Thyroid gland (tissue), 4 donors: ENCODE results near the gene BICRA. TPM values are rescaled to one million over a fixed set of nuclear protein-coding genes. Genes with fewer than 3 reads are reported as not detected.

Source experiments
- DNase-seq, 2 donors: peaks; one replicate each; pipeline ENCODE4 v3.0.0-alpha.2; 2019
- H3K27ac ChIP-seq, 3 donors: fragments of 200-600 bp; sonication (generic); 1 replicate in 2 of 3; 2 replicates in 1 of 3; pipeline ENCODE4 v1.5.1; 2016 to 2019; ENCODE audit warnings: mild to moderate bottlenecking in 1 of 3, moderate library complexity in 1 of 3
- H3K27me3 ChIP-seq: fragments of 200-600 bp; sonication (generic); one replicate; pipeline ENCODE4 v1.5.1; 2019
- H3K36me3 ChIP-seq, 2 donors: fragments of 200-600 bp; sonication (generic); one replicate each; pipeline ENCODE4 v1.5.1; 2016 to 2019
- H3K4me1 ChIP-seq, 2 donors: fragments of 200-600 bp; sonication (generic); one replicate each; pipeline ENCODE4 v1.5.1; 2017 to 2019
- H3K4me3 ChIP-seq, 3 donors: fragments of 200-600 bp; sonication (generic); replicated peaks in 1 of 3; 1 replicate in 2 of 3; 2 replicates in 1 of 3; pipeline ENCODE4 v1.5.1; 2016; ENCODE audit warnings: mild to moderate bottlenecking in 1 of 3
- H3K9me3 ChIP-seq: fragments of 200-600 bp; sonication (generic); one replicate; pipeline ENCODE4 v1.5.1; 2017
- POLR2A ChIP-seq, 2 donors: fragments of 450-650 bp; IDR thresholded peaks; one replicate each; pipeline ENCODE4 v1.6.1; 2017; ENCODE audit warnings: antibody characterized with exemption in 2 of 2, mild to moderate bottlenecking in 2 of 2, moderate library complexity in 1 of 2
- WGBS, 2 donors: methylation state at CpG; one replicate each; pipeline ENCODE4 v1.1.5; 2017; 5-methylcytosine and 5-hydroxymethylcytosine counted together
- intact Hi-C: fragments of 100-400 bp; cut with DNase I; formaldehyde crosslinking; loops from one replicate; pipeline ENCODE4 v1.15.1; 2023
- small RNA-seq: library from RNA; depleted of rRNA; stranded (forward); fragments of <200 nt; gene quantifications from one replicate; pipeline ENCODE3, GENCODE V24; 2016
- total RNA-seq, 4 donors: library from RNA; depleted of rRNA; stranded (reverse); fragments of >200 nt; gene quantifications; one replicate each; pipeline ENCODE4 v1.2.3, GENCODE V29; 2016
- TF ChIP-seq, protein P1 (sequence below), 6 experiments: fragments of 200-600 bp in 3 of 6; fragments of 450-650 bp in 3 of 6; sonication (generic) in 3 of 6; IDR thresholded peaks; one replicate each; pipeline ENCODE4 v1.5.1; 2016 to 2019; ENCODE audit warnings: antibody characterized with exemption in 6 of 6, mild to moderate bottlenecking in 2 of 6, inconsistent platforms in 1 of 6, moderate library complexity in 1 of 6

The BICRA gene
- total RNA-seq, 4 donors from 2014 or later = 5.8 to 15.2 (median 13.2) TPM

DNA sequence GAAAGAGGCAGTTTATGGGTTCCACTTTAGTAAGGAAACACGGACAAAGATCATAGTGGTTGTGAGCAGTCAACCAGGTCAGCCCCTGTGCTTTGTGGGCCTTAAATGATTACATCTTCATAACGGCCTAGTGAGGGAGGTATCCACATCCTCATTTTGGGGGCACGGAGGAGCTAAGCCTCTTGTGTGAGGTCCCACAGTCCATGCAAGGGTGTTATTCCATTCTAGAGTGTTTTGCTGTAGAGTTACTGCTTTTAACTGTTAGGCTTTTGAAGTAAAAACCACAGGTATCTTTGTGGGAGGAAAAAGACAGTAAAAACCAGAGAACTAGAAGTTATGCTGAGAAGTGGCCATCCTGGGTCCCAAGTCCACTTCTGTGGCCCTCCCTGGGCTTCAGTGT is 140.4 kb downstream of the BICRA start:
- Histone ChIP-seq H3K4me1 (peaks cover 10 to 20% of the 10 kb centered on the region in 2 donors), H3K4me3 (no peak overlapping the region), H3K36me3 (peaks cover 59 to 72% of the 10 kb centered on the region in 2 donors), H3K27me3 (no peaks in the 10 kb centered on the region), H3K27ac (no peak overlapping the region), H3K9me3 (no peaks in the 10 kb centered on the region)
- intact Hi-C loops = loop anchor here (5.0 kb wide), 1 partner anchor 37 kb away; the partner anchor contains the start of gene EHD2
- WGBS, 2 donors = 78 to 88% methylated on average over 3 of the region's 3 CpGs
- DNase-seq = no peak
- TF ChIP-seq, protein P1, sequence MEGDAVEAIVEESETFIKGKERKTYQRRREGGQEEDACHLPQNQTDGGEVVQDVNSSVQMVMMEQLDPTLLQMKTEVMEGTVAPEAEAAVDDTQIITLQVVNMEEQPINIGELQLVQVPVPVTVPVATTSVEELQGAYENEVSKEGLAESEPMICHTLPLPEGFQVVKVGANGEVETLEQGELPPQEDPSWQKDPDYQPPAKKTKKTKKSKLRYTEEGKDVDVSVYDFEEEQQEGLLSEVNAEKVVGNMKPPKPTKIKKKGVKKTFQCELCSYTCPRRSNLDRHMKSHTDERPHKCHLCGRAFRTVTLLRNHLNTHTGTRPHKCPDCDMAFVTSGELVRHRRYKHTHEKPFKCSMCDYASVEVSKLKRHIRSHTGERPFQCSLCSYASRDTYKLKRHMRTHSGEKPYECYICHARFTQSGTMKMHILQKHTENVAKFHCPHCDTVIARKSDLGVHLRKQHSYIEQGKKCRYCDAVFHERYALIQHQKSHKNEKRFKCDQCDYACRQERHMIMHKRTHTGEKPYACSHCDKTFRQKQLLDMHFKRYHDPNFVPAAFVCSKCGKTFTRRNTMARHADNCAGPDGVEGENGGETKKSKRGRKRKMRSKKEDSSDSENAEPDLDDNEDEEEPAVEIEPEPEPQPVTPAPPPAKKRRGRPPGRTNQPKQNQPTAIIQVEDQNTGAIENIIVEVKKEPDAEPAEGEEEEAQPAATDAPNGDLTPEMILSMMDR (IDR thresholded peaks at IDR 0.05) = no peak
- no peak for TF ChIP-seq POLR2A (IDR thresholded peaks at IDR 0.05)

GRCh38 chr19:47750752-47751151 is 141.8 kb downstream of the BICRA start:
- Histone ChIP-seq H3K27me3 (no peaks in the 10 kb centered on the region), H3K27ac (no peak overlapping the region), H3K4me3 (no peak overlapping the region), H3K4me1 (peaks cover 9 to 12% of the 10 kb centered on the region in 2 donors), H3K36me3 (peaks cover 73 to 86% of the 10 kb centered on the region in 2 donors), H3K9me3 (no peaks in the 10 kb centered on the region)
- DNase-seq = no peak
- no peak for TF ChIP-seq POLR2A (IDR thresholded peaks at IDR 0.05)
- TF ChIP-seq, protein P1 (IDR thresholded peaks at IDR 0.05) = no peak
- intact Hi-C loops = no loop called here
- WGBS, 2 donors = 89 to 96% methylated on average over 11 to 13 of the region's 18 CpGs

DNA sequence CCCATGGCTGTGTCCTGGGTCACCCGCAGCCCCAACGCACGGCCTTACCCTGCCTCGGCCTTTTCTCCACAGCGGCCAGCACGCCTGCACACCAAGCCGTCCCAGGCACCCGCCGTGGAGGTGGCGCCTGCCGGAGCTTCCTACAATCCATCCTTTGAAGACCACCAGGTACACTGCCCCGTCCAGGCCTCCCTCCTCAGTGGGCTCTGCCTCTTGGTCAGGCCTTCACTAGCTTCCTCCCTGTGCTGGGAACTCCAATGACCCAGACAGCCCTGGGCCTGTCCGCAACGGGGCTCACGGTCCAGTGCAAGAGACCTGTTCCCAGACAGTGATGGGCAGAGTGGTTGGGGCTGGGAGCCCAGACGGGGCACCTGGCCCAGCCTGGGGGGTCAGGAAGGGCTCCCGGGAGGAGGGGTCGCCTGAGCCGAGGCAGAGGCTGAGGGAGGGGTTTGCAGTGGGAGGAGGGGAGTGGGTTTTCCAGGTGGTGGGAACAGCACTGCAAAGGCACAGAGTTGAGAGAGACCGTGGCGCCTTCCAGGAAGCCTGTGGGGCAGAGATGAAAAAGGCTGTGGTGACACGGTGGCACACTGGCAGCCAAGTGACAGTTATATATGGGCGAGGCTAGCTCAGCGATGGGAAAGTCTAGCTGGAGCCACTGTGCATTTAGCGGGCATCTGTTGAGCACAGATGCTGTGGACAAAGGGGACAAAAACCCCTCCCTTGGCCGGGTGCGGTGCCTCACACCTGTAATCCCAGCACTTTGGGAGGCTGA is 143.7 kb downstream of the BICRA start:
- no peak overlapping the region for H3K4me3 ChIP-seq
- no peak for TF ChIP-seq POLR2A (IDR thresholded peaks at IDR 0.05)
- TF ChIP-seq, protein P1 (IDR thresholded peaks at IDR 0.05) = no peak
- no peaks in the 10 kb centered on the region for H3K27me3 ChIP-seq
- peaks cover 92 to 97% of the 10 kb centered on the region in 2 donors for H3K36me3 ChIP-seq
- DNase-seq = no peak
- no peaks in the 10 kb centered on the region for H3K4me1 ChIP-seq
- H3K27ac ChIP-seq = no peak overlapping the region
- WGBS, 2 donors = 89 to 90% methylated on average over 26 to 27 of the region's 27 CpGs
- intact Hi-C loops = no loop called here
- no peaks in the 10 kb centered on the region for H3K9me3 ChIP-seq

Small RNA genes lying within 50 kb of the gene (small RNA-seq; reads per million reads assigned to genes)
- gene RN7SL322P = not detected

Other genes starting within 250 kb of the BICRA start
- gene MEIS3, start 189.6 kb upstream of the BICRA start, total RNA-seq = 10 to 100 TPM in 1 of 4 donors, 1 to 10 TPM in 3; 3.6 to 15.3 (median 6.1) TPM
- gene SLC8A2, start 137.2 kb upstream of the BICRA start, total RNA-seq = under 1 TPM in 2 of 4 donors, not detected in 2; 0.29 to 0.59 TPM
- gene KPTN, start 124.9 kb upstream of the BICRA start, total RNA-seq = 1 to 10 TPM; 7.0 to 8.9 (median 7.3) TPM
- gene NAPA, start 94.1 kb upstream of the BICRA start, total RNA-seq = 100 to 1,000 TPM; 146 to 354 (median 213) TPM
- 1 to 10 TPM in 1 of 4 donors, under 1 TPM in 2, not detected in 1; 0.40 to 1.1 (median 0.56) TPM for gene ZNF541, start 36.0 kb upstream of the BICRA start, total RNA-seq
- 10 to 100 TPM; 41.9 to 48.0 (median 44.3) TPM for gene EHD2, start 104.3 kb downstream of the BICRA start, total RNA-seq
- 100 to 1,000 TPM; 278 to 531 (median 461) TPM for gene NOP53, start 136.4 kb downstream of the BICRA start, total RNA-seq
- gene SELENOW, start 169.6 kb downstream of the BICRA start, total RNA-seq = 100 to 1,000 TPM; 256 to 919 (median 484) TPM
- gene TPRX1, start 195.4 kb downstream of the BICRA start, total RNA-seq = not detected
- gene CRX, start 212.8 kb downstream of the BICRA start, total RNA-seq = not detected